Iris pigment epithelial cell (primary cell): Measurements from ENCODE around the gene LIPK.
A peak's percentile ranks its signal among the peaks of the same experiment; 100 is the strongest.

Source experiments
- DNase-seq: peaks from one replicate; pipeline ENCODE4 v3.0.0-alpha.2; 2011; ENCODE audit warnings: low read depth

Gene LIPK

DNA sequence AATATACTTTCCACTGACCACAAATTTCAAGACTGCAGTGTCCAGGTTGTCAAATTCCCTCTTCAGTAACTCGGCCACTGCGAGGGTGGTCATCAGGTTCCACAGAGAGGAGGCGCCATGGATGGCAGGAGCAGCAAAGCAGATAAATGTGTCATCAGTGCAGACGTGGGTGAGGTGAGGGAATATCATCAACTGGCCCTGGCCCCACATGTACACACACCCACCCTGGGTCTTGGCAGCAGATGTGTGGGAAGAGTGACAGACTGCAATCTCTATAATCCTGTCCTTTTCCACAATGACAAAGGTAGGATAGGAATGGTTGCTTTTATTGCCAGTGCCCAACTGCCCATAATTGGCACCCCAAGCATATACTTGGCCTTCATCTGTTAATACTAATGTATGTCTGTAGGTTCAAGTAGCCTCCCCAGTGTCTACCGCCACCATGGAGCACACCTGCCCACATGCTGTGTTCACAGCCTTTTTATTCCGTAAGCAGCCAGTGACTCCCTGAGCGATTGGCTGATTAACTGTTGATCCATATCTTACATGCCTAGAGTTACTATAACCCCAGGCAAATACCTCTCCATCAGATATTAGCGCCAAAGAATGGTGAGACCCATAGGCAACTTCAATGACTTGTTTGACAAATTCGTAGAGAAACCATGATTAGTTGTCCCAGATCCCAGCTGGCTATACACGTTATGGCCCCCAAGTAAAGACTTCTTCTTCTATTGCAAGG is 80.2 kb downstream of the LIPK start:
- DNase-seq, result no peak

DNA sequence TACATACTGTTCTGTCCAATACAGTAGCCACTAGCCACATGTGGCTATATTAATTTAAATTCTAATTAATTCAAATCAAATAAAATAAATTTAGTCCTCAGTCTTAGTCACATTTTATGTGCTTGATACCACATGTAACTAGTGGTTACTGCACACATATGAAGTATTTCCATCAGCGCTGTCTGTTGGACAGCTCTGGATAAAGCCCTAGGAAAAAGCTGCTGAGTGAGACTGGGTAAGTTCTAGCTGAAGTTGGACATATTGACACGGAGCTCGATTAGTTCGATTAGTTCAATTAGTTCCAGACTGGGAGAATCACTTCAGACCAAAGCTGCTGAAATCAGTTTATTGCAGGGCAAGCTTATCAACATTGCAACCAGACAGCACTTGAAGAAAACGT is 81.4 kb downstream of the LIPK start:
- DNase-seq, result no peak

DNA sequence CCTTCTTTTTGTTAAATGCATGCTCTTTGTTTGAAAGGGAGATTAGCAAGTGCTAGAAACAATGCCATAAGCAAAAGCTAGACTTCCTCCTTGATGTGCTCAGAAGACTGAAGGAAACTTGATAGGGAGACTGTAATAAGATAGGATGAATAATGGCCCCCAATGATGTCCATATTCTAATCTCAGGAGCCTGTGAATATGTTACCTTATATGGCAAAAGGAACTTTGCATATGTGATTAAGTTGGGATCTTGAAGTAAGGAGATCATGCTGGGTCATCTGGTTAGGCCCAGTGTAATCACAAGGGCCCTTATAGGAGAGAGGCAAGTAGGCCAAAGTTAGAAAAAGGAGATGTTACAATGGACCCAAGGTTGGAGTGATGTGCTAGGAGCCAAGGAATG is 82.9 kb downstream of the LIPK start:
- no peak for DNase-seq

DNA sequence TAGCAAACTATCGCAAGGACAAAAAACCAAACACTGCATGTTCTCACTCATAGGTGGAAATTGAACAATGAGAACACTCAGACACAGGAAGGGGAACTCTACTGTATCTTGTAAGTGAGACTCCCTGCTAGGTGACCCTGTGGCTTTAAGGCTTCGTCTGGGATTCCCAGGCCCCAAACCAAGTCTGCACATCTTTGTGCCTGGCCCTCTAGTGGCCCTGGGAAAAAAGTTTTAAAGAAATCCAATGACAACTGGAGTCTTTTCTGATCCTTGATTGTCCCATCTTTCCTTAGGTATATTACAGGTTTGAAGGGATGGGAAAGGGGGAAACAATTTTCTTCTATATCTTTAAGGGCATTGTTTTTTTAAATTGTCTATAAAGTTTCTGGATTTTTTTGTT is 85.9 kb downstream of the LIPK start:
- peak; percentile 25 for DNase-seq

DNA sequence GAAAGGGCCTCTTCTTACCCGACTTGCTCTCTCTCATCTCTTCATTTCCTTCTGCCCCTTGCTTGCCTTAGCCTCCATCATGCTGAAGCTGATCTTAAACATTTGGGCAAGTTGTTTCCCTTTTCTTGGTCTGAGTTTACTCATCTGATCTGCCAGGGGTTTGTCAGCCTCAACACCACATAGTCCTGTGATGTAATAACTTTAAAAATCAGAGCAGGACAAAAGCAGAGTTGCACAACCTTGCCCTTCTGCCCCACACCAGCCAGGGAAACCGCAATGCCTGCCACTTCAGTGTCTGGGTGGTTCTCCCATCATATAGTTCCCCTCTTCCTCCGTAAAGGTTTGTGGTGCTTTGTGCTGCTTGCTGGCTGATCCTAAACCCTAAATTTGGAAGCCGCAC is 86.6 kb downstream of the LIPK start:
- DNase-seq, result peak; percentile 84

DNA sequence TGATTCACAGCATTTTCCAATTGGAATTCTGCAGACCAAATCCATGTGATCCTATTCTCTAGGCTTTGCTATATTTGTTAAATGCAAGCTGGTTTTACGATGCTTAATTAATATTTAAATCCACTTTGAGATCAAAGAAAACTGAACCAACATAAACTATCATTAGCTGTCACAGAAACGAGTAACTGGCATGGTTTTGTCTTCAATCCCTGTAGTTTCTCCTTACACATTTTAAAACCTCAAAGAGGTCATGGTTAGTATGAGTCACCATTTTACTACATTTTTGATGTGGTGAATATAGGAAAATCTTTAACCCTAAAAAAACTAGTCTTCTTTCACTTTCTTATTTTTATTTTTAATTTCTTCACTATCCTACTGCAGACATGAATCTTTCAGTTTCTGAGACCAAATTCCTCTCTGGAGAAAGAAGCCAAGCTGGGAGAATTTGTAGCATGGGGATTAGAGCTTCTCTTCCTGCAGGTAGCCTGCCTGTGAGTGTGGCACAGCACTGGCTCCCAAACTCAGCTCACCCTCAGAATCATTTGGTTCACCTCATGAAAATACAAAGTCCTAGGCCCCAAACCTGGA is 87.8 kb downstream of the LIPK start:
- peak; percentile 78 for DNase-seq

DNA sequence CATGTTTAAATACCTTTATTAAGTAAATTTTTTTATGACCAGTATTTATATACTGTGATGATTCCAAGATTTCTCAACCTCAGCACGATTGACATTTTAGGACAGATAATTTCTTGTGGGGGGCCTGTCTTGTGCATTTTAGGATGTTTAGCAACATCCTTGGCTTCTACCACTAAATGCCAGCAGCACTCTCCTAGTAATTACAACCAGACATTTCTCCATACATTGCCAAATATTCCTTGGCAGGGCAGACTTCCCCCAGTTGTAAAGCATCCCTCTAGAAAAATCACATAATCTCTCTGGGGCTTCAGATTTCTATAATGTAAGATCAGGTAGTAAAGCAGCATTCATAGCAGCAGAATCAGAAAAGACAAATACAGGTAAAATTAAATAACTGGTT is 88.7 kb downstream of the LIPK start:
- no peak for DNase-seq

DNA sequence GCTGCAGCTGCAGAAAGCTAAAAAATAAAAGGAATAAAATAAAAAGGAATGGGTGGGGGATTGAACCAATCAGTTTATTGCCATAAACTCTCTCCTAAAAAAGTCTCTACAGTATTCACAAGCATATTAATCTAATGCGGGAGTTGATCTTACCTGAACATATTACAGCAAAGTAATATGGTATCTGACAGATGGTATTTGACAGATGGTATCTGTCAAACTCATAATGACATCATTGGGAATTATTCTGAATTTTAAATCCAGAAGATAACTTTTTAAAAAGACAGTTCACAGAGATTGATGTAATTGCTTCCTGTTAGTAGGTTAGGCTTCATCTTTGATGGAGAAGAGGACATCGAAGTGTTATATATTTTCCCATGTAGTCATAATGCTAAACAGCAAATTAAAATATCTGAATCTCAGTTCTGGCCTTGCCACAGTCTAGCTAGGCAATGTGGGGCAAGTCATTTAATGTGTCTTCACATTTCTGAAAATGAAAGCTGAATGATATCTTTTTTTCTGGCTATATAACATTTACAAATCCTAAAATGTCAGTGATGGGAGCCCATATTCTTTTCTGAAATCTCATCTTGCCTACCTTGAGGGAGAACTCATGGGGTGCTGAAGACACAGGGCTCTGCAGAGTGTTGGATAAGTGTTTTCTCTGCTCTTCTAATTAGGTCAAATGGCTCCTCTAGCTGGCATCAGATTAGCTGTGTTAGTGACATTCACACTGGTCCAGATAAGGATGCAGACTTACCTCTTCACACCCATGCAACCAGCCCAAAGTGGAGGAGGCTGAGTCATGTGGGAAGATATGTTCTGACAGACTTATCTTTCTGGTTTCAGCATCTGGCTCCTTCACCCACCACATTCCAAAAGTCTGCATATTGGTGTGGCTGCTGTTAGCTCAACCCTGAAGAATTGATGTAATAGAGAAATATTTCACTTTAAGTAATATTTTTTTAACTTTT is 94.4 kb downstream of the LIPK start:
- peak; percentile 80 for DNase-seq
